DOHH2 (cell line): ENCODE data around the gene MAST1.

ENCODE experiments used
- H3F3A ChIP-seq: fragments of 200-600 bp; sonication (generic), shearing (Covaris generic); 2 replicates; pipeline ENCODE4 v1.6.0; 2016; ENCODE audit warnings: antibody characterized with exemption, mild to moderate bottlenecking; ENCODE audit not compliant: control insufficient read depth, insufficient read depth
- H3K27ac ChIP-seq: fragments of 200-600 bp; sonication (generic); 2 replicates; pipeline ENCODE4 v1.5.1; 2014; ENCODE audit warnings: low read depth, mild to moderate bottlenecking, low read length, moderate library complexity
- H3K27me3 ChIP-seq: fragments of 200-600 bp; sonication (generic); 2 replicates; pipeline ENCODE4 v1.6.1; 2014; ENCODE audit warnings: mild to moderate bottlenecking, low read length, mixed read lengths; ENCODE audit not compliant: control insufficient read depth
- H3K36me3 ChIP-seq: fragments of 200-600 bp; sonication (generic); 2 replicates; pipeline ENCODE4 v1.6.1; 2014; ENCODE audit warnings: mild to moderate bottlenecking, low read length, moderate library complexity, mixed read lengths; ENCODE audit not compliant: control insufficient read depth
- H3K4me1 ChIP-seq: fragments of 200-600 bp; sonication (generic); 2 replicates; pipeline ENCODE4 v1.6.1; 2014; ENCODE audit warnings: mild to moderate bottlenecking, low read length, mixed read lengths; ENCODE audit not compliant: control insufficient read depth
- H3K4me2 ChIP-seq: fragments of 200-600 bp; sonication (generic); 2 replicates; pipeline ENCODE4 v1.6.0; 2014; ENCODE audit warnings: mild to moderate bottlenecking, low read length, moderate library complexity
- H3K4me3 ChIP-seq: fragments of 200-600 bp; sonication (generic); 2 replicates; pipeline ENCODE4 v1.5.1; 2014; ENCODE audit warnings: mild to moderate bottlenecking, low read length, mixed read lengths
- H3K79me2 ChIP-seq: fragments of 200-600 bp; sonication (generic); 2 replicates; pipeline ENCODE4 v1.6.1; 2014; ENCODE audit warnings: mild to moderate bottlenecking, low read length, mixed read lengths; ENCODE audit not compliant: control insufficient read depth
- H3K9me2 ChIP-seq: fragments of 200-600 bp; sonication (generic); replicated peaks from 2 replicates; pipeline ENCODE4 v1.6.1; 2014; ENCODE audit warnings: mild to moderate bottlenecking, low read length, mixed read lengths; ENCODE audit not compliant: control insufficient read depth
- H3K9me3 ChIP-seq: fragments of 200-600 bp; sonication (generic); 2 replicates; pipeline ENCODE4 v1.6.1; 2014; ENCODE audit warnings: antibody characterized with exemption, low read length, mixed read lengths; ENCODE audit not compliant: control insufficient read depth, insufficient read depth
- H4K20me1 ChIP-seq: fragments of 200-600 bp; sonication (generic); 2 replicates; pipeline ENCODE4 v1.6.0; 2014; ENCODE audit warnings: low read depth, mild to moderate bottlenecking, antibody characterized with exemption, low read length, moderate library complexity; ENCODE audit not compliant: control insufficient read depth, insufficient read depth
- EZH2phosphoT487 ChIP-seq: fragments of 200-600 bp; sonication (generic); IDR thresholded peaks from 2 replicates; pipeline ENCODE4 v1.6.1; 2017; ENCODE audit warnings: borderline replicate concordance, mild to moderate bottlenecking, antibody characterized with exemption, low read length, moderate library complexity, mixed read lengths
- TF ChIP-seq, protein P1 (sequence below): fragments of 200-600 bp; sonication (generic); IDR thresholded peaks from one replicate; pipeline ENCODE4 v1.5.1; 2014; ENCODE audit warnings: antibody characterized with exemption, mild to moderate bottlenecking, low read depth, low read length; ENCODE audit not compliant: poor library complexity, severe bottlenecking

MAST1 gene

DNA sequence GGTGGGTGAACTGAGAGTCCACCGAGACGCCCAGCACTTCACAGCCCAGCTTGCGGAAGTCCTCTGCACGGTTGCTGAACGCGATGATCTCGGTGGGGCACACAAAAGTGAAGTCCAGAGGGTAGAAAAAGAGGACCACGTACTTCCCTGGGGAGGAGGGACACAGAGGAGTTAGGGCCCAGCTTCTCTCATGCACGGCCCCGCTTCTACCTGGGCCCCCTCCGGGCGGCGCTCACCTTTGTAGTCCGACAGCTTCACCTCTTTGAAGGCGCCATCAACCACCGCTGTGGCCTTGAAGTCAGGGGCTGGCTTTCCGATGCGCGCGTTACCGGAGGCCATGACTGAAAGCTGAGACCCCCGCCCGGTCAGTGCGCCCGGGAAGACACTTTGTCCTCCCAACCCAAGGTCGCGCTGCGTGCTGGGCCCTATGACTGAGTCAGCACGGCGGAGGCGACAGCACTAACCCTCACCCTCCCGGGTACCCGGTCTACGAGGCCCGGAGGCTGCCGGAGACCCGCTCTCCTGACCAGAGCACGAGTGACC lies 37.3 kb upstream of the MAST1 start:
- Histone ChIP-seq H3K4me1 (peaks cover 33% of the 10 kb centered on the region), H3K9me2 (no peaks in the 10 kb centered on the region), H3K4me3 (peak overlapping the region; percentile 74), H3K36me3 (peaks cover 16% of the 10 kb centered on the region), H3K27ac (0 out of 2 replicates have a peak overlapping the region, but pooled peaks have one; percentile 7), H3K79me2 (peaks cover 21% of the 10 kb centered on the region), H3F3A (0 out of 2 replicates have a peak, but pooled peaks cover 6% of the 10 kb centered on the region), H3K27me3 (no peaks in the 10 kb centered on the region), H3K4me2 (peak overlapping the region; percentile 66), H3K9me3 (no peaks in the 10 kb centered on the region), H4K20me1 (0 out of 2 replicates have a peak, but pooled peaks cover 3% of the 10 kb centered on the region)
- TF ChIP-seq, protein P1, sequence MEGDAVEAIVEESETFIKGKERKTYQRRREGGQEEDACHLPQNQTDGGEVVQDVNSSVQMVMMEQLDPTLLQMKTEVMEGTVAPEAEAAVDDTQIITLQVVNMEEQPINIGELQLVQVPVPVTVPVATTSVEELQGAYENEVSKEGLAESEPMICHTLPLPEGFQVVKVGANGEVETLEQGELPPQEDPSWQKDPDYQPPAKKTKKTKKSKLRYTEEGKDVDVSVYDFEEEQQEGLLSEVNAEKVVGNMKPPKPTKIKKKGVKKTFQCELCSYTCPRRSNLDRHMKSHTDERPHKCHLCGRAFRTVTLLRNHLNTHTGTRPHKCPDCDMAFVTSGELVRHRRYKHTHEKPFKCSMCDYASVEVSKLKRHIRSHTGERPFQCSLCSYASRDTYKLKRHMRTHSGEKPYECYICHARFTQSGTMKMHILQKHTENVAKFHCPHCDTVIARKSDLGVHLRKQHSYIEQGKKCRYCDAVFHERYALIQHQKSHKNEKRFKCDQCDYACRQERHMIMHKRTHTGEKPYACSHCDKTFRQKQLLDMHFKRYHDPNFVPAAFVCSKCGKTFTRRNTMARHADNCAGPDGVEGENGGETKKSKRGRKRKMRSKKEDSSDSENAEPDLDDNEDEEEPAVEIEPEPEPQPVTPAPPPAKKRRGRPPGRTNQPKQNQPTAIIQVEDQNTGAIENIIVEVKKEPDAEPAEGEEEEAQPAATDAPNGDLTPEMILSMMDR: peak; percentile 9
- no peak for TF ChIP-seq EZH2phosphoT487

DNA sequence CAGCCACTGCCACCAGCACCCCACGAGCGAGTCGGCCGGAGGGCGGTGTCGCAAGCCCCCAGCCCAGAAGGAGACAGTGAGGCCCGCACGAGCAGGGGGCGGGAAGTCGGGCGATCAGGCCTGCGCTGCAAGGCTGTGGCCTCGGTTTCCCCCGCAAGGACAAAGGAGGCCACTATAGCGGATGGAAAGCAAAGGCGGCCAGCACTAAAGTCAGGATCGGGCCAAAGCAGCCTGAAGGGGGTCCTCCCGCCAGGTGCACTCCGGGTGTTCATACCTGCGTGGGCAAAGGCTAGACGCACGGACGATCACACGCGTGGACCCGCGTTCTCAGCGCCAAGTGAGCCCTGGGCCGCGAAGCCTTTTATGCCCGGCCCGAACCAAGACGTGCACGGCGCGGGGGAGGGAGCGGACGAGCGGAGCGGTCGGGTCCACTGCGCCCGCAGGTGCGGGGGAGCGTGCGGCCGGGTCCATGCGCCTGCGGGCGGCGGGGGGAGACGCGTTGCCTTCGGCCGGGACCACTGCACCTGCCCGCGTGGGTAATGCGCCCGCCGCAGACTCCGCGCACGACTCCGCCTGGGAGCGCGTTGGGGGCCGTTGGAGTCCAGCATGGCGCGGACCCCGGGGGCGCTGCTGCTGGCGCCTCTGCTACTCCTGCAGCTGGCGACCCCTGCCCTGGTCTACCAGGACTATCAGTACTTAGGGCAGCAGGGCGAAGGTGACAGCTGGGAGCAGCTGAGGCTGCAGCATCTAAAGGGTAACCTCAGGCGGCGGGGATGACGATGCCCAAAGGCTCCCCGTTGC lies 36.6 kb upstream of the MAST1 start, which contains the start of the genes PRDX2 and THSD8:
Gene PRDX2, minus strand, starts transcription at position 335 of the 801 bp plus-strand sequence. CDS start 539 bp downstream, outside the sequence.
Gene THSD8, plus strand, starts transcription at position 604 of the 801 bp plus-strand sequence. Its CDS starts 3 bp downstream, at position 607.
- no peaks in the 10 kb centered on the region for H3K9me2 ChIP-seq
- no peaks in the 10 kb centered on the region for H3K9me3 ChIP-seq
- H3K4me3 ChIP-seq: peak within 1 kb of the TSS; percentile 74
- 0 out of 2 replicates have a peak, but pooled peaks cover 3% of the 10 kb centered on the region for H4K20me1 ChIP-seq
- H3K27ac ChIP-seq: 0 out of 2 replicates have a peak within 1 kb of the TSS, but pooled peaks have one; percentile 7
- H3K4me1 ChIP-seq: peaks cover 29% of the 10 kb centered on the region
- no peaks in the 10 kb centered on the region for H3K27me3 ChIP-seq
- 0 out of 2 replicates have a peak, but pooled peaks cover 6% of the 10 kb centered on the region for H3F3A ChIP-seq
- peaks cover 23% of the 10 kb centered on the region for H3K79me2 ChIP-seq
- peaks cover 16% of the 10 kb centered on the region for H3K36me3 ChIP-seq
- H3K4me2 ChIP-seq: peak within 1 kb of the TSS; percentile 66
- TF ChIP-seq EZH2phosphoT487: no peak
- TF ChIP-seq, protein P1: no peak

DNA sequence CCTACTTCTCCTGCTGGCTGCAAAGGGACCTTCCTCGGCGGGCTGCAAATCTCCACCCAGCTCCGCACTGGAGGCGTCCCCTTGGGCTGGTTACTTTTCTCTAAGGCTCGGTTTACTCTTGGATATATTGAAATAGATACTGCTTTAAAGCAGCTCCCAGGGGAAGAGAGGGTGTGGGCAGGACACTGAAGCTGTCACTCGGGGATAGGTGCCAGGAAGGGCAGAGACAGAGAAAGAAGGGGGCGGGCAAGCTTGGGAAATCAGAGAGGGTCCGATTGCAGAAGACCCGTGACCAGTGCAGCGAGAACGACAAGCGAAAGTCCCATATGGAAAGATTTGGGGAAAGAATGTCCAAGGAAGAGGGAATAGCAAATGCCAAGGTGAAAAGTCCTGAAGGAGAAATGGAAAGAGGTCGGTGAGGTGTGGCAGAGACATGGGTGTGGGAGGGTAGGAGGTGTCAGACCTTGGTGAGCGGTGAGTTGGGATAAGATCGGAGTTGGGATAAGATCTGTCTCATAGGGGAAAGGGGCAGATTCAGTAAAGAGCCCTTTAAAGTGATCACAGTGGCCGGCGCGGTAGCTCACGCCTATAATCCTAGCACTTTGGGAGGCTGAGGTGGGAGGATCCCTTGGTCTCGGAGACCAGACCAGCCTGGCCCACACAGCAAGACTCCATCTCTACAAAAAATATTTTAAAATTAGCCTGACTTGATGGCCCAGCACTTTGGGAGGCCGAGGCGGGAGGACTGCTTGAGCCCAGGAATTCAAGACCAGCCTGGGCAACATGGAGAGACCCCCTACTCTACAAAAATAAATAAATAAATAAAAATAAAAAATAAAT lies 35.8 kb upstream of the MAST1 start:
- Histone ChIP-seq H3K4me1 (peaks cover 34% of the 10 kb centered on the region), H3K9me2 (no peaks in the 10 kb centered on the region), H3K79me2 (peaks cover 31% of the 10 kb centered on the region), H3K27ac (no peak overlapping the region), H3K4me3 (peak overlapping the region; percentile 74), H3K36me3 (peaks cover 18% of the 10 kb centered on the region), H3K9me3 (no peaks in the 10 kb centered on the region), H3K27me3 (no peaks in the 10 kb centered on the region), H4K20me1 (0 out of 2 replicates have a peak, but pooled peaks cover 3% of the 10 kb centered on the region), H3K4me2 (peak overlapping the region; percentile 66), H3F3A (no peaks in the 10 kb centered on the region)
- no peak for TF ChIP-seq EZH2phosphoT487
- TF ChIP-seq, protein P1: no peak
